GM12878 (cell line): ENCODE measurements around the gene VEGFA. TPM values are rescaled to one million over a fixed set of nuclear protein-coding genes. Genes with fewer than 3 reads are reported as not detected.
A peak's percentile ranks its signal among the peaks of the same experiment; 100 is the strongest.

ENCODE experiments used
- BHLHE40 ChIP-seq, 2 experiments: fragments of 450-650 bp in 1 of 2; IDR thresholded peaks; 2 replicates each; pipeline ENCODE4 v1.6.1; 2011 to 2017; ENCODE audit warnings: low read depth in 2 of 2, borderline replicate concordance in 1 of 2, improper control_type of control experiment in 1 of 2, low read length in 1 of 2, mild to moderate bottlenecking in 1 of 2
- E2F8 ChIP-seq: fragments of 450-650 bp; IDR thresholded peaks from 2 replicates; pipeline ENCODE4 v1.6.1; 2018; ENCODE audit warnings: mild to moderate bottlenecking, low read depth, moderate library complexity; ENCODE audit not compliant: partially characterized antibody
- IKZF2 ChIP-seq, 2 experiments: fragments of 450-650 bp; IDR thresholded peaks; 2 replicates each; pipeline ENCODE4 v1.6.1; 2017; ENCODE audit warnings: mild to moderate bottlenecking in 2 of 2, moderate library complexity in 2 of 2
- MTA2 ChIP-seq: fragments of 450-650 bp; IDR thresholded peaks from 2 replicates; pipeline ENCODE4 v1.6.1; 2016; ENCODE audit warnings: low read depth, mild to moderate bottlenecking, moderate library complexity
- NBN ChIP-seq: fragments of 450-650 bp; IDR thresholded peaks from 2 replicates; pipeline ENCODE4 v1.6.1; 2016
- RAD51 ChIP-seq: fragments of 450-650 bp; IDR thresholded peaks from 2 replicates; pipeline ENCODE4 v1.6.1; 2016; ENCODE audit warnings: moderate library complexity, mild to moderate bottlenecking, inconsistent platforms
- SMC3 ChIP-seq: IDR thresholded peaks from 2 replicates; pipeline ENCODE4 v1.6.1; 2011; ENCODE audit warnings: low read length, improper control_type of control experiment, borderline replicate concordance
- ZNF24 ChIP-seq: fragments of 450-650 bp; IDR thresholded peaks from 2 replicates; pipeline ENCODE4 v1.6.1; 2017; ENCODE audit warnings: antibody characterized with exemption, mild to moderate bottlenecking
- ZZZ3 ChIP-seq: IDR thresholded peaks from 2 replicates; pipeline ENCODE4 v1.6.1; 2011; ENCODE audit warnings: low read depth; ENCODE audit not compliant: control insufficient read depth, insufficient read length
- polyA plus RNA-seq, 11 experiments: library from polyadenylated mRNA; depleted of rRNA in 4 of 11; unstranded in 6 of 11; stranded (reverse) in 5 of 11; fragments of >200 nt; fragmentation: Nextera tagmentation in 4 of 11; fragmentation: Illumina TruSeq in 1 of 11; extraction: Ambion mirVana in 4 of 11; extraction: Trizol in 1 of 11; gene quantifications; 1 replicate in 1 of 11; 2 replicates in 10 of 11; pipeline versions ENCODE4 v1.2.1 to v1.2.3, GENCODE V29; 2011 to 2016; ENCODE audit warnings: inconsistent platforms in 2 of 11, missing spikeins in 2 of 11, low read depth in 1 of 11
- total RNA-seq, 4 experiments: library from RNA; depleted of rRNA in 3 of 4; stranded (reverse); fragments of >200 nt in 3 of 4; fragmentation: Illumina TruSeq in 1 of 4; extraction: Trizol in 1 of 4; gene quantifications; 2 replicates each; pipeline versions ENCODE4 v1.2.1 to v1.2.3, GENCODE V29; 2013 to 2021
- TF ChIP-seq, protein P1 (sequence below): fragments of 450-650 bp; IDR thresholded peaks from 2 replicates; pipeline ENCODE4 v1.6.1; 2017; ENCODE audit warnings: mild to moderate bottlenecking, moderate library complexity
- TF ChIP-seq, protein P2 (sequence below): fragments of 450-650 bp; IDR thresholded peaks from 2 replicates; pipeline ENCODE4 v1.6.1; 2016; ENCODE audit warnings: mild to moderate bottlenecking
- TF ChIP-seq, protein P3 (sequence below): fragments of 450-650 bp; IDR thresholded peaks from 2 replicates; pipeline ENCODE4 v1.6.1; 2016; ENCODE audit warnings: mild to moderate bottlenecking
- TF ChIP-seq, protein P4 (sequence below): IDR thresholded peaks from 2 replicates; pipeline ENCODE4 v1.6.1; 2012; ENCODE audit warnings: low read depth, low read length, improper control_type of control experiment
- TF ChIP-seq, protein P5 (sequence below): fragments of 450-650 bp; IDR thresholded peaks from 2 replicates; pipeline ENCODE4 v1.6.1; 2017; ENCODE audit warnings: low read depth, mild to moderate bottlenecking, moderate library complexity

VEGFA gene
- total and polyA plus RNA-seq, 10 of the 15 experiments (the other 5 are each of a cell fraction or from before 2014, with no cell fraction given) = 0.96 to 140 (median 16.9) TPM

GRCh38 chr6:43812850-43813578 is 43.0 kb downstream of the VEGFA start (continued):
- TF ChIP-seq, protein P1, sequence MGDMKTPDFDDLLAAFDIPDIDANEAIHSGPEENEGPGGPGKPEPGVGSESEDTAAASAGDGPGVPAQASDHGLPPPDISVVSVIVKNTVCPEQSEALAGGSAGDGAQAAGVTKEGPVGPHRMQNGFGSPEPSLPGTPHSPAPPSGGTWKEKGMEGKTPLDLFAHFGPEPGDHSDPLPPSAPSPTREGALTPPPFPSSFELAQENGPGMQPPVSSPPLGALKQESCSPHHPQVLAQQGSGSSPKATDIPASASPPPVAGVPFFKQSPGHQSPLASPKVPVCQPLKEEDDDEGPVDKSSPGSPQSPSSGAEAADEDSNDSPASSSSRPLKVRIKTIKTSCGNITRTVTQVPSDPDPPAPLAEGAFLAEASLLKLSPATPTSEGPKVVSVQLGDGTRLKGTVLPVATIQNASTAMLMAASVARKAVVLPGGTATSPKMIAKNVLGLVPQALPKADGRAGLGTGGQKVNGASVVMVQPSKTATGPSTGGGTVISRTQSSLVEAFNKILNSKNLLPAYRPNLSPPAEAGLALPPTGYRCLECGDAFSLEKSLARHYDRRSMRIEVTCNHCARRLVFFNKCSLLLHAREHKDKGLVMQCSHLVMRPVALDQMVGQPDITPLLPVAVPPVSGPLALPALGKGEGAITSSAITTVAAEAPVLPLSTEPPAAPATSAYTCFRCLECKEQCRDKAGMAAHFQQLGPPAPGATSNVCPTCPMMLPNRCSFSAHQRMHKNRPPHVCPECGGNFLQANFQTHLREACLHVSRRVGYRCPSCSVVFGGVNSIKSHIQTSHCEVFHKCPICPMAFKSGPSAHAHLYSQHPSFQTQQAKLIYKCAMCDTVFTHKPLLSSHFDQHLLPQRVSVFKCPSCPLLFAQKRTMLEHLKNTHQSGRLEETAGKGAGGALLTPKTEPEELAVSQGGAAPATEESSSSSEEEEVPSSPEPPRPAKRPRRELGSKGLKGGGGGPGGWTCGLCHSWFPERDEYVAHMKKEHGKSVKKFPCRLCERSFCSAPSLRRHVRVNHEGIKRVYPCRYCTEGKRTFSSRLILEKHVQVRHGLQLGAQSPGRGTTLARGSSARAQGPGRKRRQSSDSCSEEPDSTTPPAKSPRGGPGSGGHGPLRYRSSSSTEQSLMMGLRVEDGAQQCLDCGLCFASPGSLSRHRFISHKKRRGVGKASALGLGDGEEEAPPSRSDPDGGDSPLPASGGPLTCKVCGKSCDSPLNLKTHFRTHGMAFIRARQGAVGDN = peak; percentile 59; the same call in 1 of the 2 replicates
- peak; percentile 27; the same call in 1 of the 2 replicates for TF ChIP-seq RAD51
- TF ChIP-seq, protein P2, sequence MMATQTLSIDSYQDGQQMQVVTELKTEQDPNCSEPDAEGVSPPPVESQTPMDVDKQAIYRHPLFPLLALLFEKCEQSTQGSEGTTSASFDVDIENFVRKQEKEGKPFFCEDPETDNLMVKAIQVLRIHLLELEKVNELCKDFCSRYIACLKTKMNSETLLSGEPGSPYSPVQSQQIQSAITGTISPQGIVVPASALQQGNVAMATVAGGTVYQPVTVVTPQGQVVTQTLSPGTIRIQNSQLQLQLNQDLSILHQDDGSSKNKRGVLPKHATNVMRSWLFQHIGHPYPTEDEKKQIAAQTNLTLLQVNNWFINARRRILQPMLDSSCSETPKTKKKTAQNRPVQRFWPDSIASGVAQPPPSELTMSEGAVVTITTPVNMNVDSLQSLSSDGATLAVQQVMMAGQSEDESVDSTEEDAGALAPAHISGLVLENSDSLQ = peak; percentile 67
- TF ChIP-seq E2F8 = peak; percentile 56
- TF ChIP-seq MTA2 = peak; percentile 76
- no peak for TF ChIP-seq SMC3
- no peak for TF ChIP-seq ZZZ3
- TF ChIP-seq NBN = peak; percentile 97
- TF ChIP-seq, protein P3, sequence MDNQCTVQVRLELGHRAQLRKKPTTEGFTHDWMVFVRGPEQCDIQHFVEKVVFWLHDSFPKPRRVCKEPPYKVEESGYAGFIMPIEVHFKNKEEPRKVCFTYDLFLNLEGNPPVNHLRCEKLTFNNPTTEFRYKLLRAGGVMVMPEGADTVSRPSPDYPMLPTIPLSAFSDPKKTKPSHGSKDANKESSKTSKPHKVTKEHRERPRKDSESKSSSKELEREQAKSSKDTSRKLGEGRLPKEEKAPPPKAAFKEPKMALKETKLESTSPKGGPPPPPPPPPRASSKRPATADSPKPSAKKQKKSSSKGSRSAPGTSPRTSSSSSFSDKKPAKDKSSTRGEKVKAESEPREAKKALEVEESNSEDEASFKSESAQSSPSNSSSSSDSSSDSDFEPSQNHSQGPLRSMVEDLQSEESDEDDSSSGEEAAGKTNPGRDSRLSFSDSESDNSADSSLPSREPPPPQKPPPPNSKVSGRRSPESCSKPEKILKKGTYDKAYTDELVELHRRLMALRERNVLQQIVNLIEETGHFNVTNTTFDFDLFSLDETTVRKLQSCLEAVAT = peak; percentile 80
- TF ChIP-seq, protein P4, sequence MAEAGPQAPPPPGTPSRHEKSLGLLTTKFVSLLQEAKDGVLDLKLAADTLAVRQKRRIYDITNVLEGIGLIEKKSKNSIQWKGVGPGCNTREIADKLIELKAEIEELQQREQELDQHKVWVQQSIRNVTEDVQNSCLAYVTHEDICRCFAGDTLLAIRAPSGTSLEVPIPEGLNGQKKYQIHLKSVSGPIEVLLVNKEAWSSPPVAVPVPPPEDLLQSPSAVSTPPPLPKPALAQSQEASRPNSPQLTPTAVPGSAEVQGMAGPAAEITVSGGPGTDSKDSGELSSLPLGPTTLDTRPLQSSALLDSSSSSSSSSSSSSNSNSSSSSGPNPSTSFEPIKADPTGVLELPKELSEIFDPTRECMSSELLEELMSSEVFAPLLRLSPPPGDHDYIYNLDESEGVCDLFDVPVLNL = no peak
- peak in 1 of 2 experiments; percentile 65; a peak in 1 of 4 replicates for TF ChIP-seq BHLHE40 (IDR thresholded peaks at IDR 0.05; ENCODE audit: borderline replicate concordance in 1 of 2, low read depth in 2 of 2, low read length in 1 of 2)
- TF ChIP-seq, protein P5, sequence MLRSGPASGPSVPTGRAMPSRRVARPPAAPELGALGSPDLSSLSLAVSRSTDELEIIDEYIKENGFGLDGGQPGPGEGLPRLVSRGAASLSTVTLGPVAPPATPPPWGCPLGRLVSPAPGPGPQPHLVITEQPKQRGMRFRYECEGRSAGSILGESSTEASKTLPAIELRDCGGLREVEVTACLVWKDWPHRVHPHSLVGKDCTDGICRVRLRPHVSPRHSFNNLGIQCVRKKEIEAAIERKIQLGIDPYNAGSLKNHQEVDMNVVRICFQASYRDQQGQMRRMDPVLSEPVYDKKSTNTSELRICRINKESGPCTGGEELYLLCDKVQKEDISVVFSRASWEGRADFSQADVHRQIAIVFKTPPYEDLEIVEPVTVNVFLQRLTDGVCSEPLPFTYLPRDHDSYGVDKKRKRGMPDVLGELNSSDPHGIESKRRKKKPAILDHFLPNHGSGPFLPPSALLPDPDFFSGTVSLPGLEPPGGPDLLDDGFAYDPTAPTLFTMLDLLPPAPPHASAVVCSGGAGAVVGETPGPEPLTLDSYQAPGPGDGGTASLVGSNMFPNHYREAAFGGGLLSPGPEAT = peak; percentile 43; the same call in 1 of the 2 replicates
- TF ChIP-seq IKZF2 (IDR thresholded peaks at IDR 0.05) = peak; percentile 82 to 87; a peak in 2 of 4 replicates
- no peak for TF ChIP-seq ZNF24
